Transverse colon (tissue), 4 donors: ENCODE data around the gene MAGEB10. TPM values are rescaled to one million over a fixed set of nuclear protein-coding genes. Genes with fewer than 3 reads are reported as not detected.

Experiments
- DNase-seq: peaks from one replicate; pipeline ENCODE4 v3.0.0-alpha.2; 2019
- H3K27ac ChIP-seq, 4 donors: fragments of 200-600 bp; sonication (generic); 2 replicates each; pipeline ENCODE4 v1.5.1; 2016 to 2018; ENCODE audit warnings: inconsistent platforms in 4 of 4
- H3K27me3 ChIP-seq: fragments of 200-600 bp; sonication (generic); 2 replicates; pipeline ENCODE4 v1.5.1; 2017; ENCODE audit warnings: inconsistent platforms
- H3K36me3 ChIP-seq, 4 donors: fragments of 200-600 bp; sonication (generic); 2 replicates each; pipeline ENCODE4 v1.5.1; 2017 to 2019; ENCODE audit warnings: inconsistent platforms in 4 of 4
- H3K4me1 ChIP-seq, 4 donors: fragments of 200-600 bp; sonication (generic); 2 replicates each; pipeline ENCODE4 v1.5.1; 2017 to 2020; ENCODE audit warnings: inconsistent platforms in 4 of 4
- H3K4me3 ChIP-seq, 4 donors: fragments of 200-600 bp; sonication (generic); 1 replicate in 1 of 4; 2 replicates in 3 of 4; pipeline versions ENCODE4 v1.5.1 to v1.6.1; 2017 to 2019; ENCODE audit warnings: inconsistent platforms in 4 of 4
- H3K9me3 ChIP-seq, 2 donors: fragments of 200-600 bp; sonication (generic); 2 replicates each; pipeline ENCODE4 v1.5.1; 2017 to 2019; ENCODE audit warnings: inconsistent platforms in 2 of 2
- EP300 ChIP-seq: sonication (generic); formaldehyde crosslinking; IDR thresholded peaks from one replicate; pipeline ENCODE4 v1.6.1; 2017; ENCODE audit warnings: antibody characterized with exemption, low read depth
- POLR2A ChIP-seq: fragments of 450-650 bp; IDR thresholded peaks from one replicate; pipeline ENCODE4 v1.6.1; 2016; ENCODE audit warnings: antibody characterized with exemption, mild to moderate bottlenecking, moderate library complexity
- POLR2AphosphoS5 ChIP-seq, 3 donors: sonication (generic); formaldehyde crosslinking; IDR thresholded peaks; one replicate each; pipeline ENCODE4 v1.6.1; 2016; ENCODE audit warnings: antibody characterized with exemption in 3 of 3
- WGBS, 2 donors: methylation state at CpG; one replicate each; pipeline ENCODE4 v1.1.5; 2018; ENCODE audit warnings: low coverage in 1 of 2; 5-methylcytosine and 5-hydroxymethylcytosine counted together
- in situ Hi-C, 4 donors: fragments of 200-750 bp; cut with MboI; loops; one replicate each; pipeline versions ENCODE4 v1.15.0 to v1.15.1; 2017; ENCODE audit warnings: low sequenced_read_pairs in 3 of 4, low pct_ligation_motif_present in 1 of 4, low pct_unique_long_range_greater_than_20kb in 1 of 4
- intact Hi-C: fragments of 100-400 bp; cut with DNase I; formaldehyde crosslinking; loops from one replicate; pipeline ENCODE4 v1.15.1; 2023; ENCODE audit warnings: low total_unique reads
- total RNA-seq, 4 donors: library from RNA; depleted of rRNA; stranded (reverse); fragments of >200 nt; gene quantifications; one replicate each; pipeline ENCODE4 v1.1.0, GENCODE V29; 2016
- TF ChIP-seq, protein P1 (sequence below), 5 experiments: fragments of 200-600 bp in 3 of 5; fragments of 450-650 bp in 2 of 5; sonication (generic) in 3 of 5; IDR thresholded peaks; 1 replicate in 2 of 5; 2 replicates in 3 of 5; pipeline ENCODE4 v1.5.1; 2016 to 2017; ENCODE audit warnings: antibody characterized with exemption in 5 of 5, inconsistent platforms in 3 of 5, mild to moderate bottlenecking in 2 of 5, moderate library complexity in 1 of 5

MAGEB10 gene
- total RNA-seq, 4 donors from 2014 or later, result not detected

DNA sequence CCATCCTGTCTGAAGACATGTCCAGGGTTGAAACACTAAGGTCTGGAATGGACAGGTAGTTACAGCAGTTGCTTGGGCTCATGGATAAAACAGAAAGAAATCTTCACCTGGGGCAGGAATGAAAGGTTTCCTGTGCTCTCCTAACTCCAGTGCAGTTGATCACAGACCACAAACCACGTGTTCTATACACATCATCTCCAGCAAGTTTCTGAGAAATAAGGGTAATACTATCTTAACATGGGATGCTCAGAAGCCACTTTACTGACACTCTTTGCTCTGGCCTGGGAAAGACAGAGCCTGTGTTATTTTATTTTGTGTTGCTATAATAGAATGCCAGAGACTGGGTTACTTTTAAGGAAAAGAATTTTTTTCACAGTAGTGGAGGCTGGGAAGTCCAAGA, 16.0 kb downstream of the MAGEB10 start:
- Histone ChIP-seq H3K4me3 (no peak overlapping the region), H3K27me3 (no peaks in the 10 kb centered on the region), H3K9me3 (no peaks in the 10 kb centered on the region), H3K4me1 (no peaks in the 10 kb centered on the region), H3K27ac (no peak overlapping the region), H3K36me3 (no peaks in the 10 kb centered on the region)
- TF ChIP-seq POLR2A (no peak), EP300 (no peak), POLR2AphosphoS5 (IDR thresholded peaks at IDR 0.05) (no peak)
- TF ChIP-seq, protein P1, sequence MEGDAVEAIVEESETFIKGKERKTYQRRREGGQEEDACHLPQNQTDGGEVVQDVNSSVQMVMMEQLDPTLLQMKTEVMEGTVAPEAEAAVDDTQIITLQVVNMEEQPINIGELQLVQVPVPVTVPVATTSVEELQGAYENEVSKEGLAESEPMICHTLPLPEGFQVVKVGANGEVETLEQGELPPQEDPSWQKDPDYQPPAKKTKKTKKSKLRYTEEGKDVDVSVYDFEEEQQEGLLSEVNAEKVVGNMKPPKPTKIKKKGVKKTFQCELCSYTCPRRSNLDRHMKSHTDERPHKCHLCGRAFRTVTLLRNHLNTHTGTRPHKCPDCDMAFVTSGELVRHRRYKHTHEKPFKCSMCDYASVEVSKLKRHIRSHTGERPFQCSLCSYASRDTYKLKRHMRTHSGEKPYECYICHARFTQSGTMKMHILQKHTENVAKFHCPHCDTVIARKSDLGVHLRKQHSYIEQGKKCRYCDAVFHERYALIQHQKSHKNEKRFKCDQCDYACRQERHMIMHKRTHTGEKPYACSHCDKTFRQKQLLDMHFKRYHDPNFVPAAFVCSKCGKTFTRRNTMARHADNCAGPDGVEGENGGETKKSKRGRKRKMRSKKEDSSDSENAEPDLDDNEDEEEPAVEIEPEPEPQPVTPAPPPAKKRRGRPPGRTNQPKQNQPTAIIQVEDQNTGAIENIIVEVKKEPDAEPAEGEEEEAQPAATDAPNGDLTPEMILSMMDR (IDR thresholded peaks at IDR 0.05), result no peak
- intact Hi-C loops, result no loop called here
- DNase-seq, result no peak
- in situ Hi-C loops, result no loop called here
- 37% methylated on average over 1 of the region's 1 CpG; no CpG with 5 or more reads in 1 of the 2 donors for WGBS, 2 donors

GRCh38 chrX:27838185-27838584, 30.4 kb downstream of the MAGEB10 start:
- H3K27ac ChIP-seq, result no peak overlapping the region
- no peak for DNase-seq
- H3K4me1 ChIP-seq, result no peaks in the 10 kb centered on the region
- no peaks in the 10 kb centered on the region for H3K27me3 ChIP-seq
- WGBS, 2 donors, result 56 to 67% methylated on average over 1 to 3 of the region's 3 CpGs
- in situ Hi-C loops (no loop called here), intact Hi-C loops (loop anchor here (10.0 kb wide), 1 partner anchor 57 kb away; no protein-coding TSS in a partner anchor)
- H3K4me3 ChIP-seq, result no peak overlapping the region
- H3K36me3 ChIP-seq, result no peaks in the 10 kb centered on the region
- no peaks in the 10 kb centered on the region for H3K9me3 ChIP-seq
- no peak for TF ChIP-seq POLR2A
- TF ChIP-seq, protein P1 (IDR thresholded peaks at IDR 0.05), result no peak
- no peak for TF ChIP-seq POLR2AphosphoS5 (IDR thresholded peaks at IDR 0.05)
- no peak for TF ChIP-seq EP300

DNA sequence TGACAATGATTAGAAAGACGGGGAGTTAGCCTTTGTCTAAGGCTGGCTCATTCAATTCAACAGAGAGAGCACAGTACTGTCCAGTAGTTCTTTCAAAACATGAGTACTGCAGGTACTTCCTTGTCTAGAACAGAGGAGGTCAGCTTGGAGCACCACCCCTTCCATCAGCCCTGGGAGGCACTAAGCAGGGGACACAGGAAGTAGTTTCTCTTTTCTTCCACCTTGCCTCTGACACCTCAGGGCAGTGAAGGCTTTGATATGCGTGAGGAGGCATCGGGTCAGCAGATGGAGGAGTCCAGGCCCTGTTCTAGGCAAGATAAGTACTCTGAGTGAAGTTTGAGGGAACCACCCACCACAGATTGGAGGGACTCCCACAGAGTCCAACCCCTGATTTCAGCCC, 33.1 kb downstream of the MAGEB10 start:
- no peaks in the 10 kb centered on the region for H3K36me3 ChIP-seq
- H3K27me3 ChIP-seq, result no peaks in the 10 kb centered on the region
- in situ Hi-C loops (no loop called here), intact Hi-C loops (no loop called here)
- no peak overlapping the region for H3K27ac ChIP-seq
- TF ChIP-seq POLR2A, result no peak
- TF ChIP-seq EP300, result no peak
- TF ChIP-seq, protein P1 (IDR thresholded peaks at IDR 0.05), result no peak
- TF ChIP-seq POLR2AphosphoS5 (IDR thresholded peaks at IDR 0.05), result no peak
- 71% methylated on average over 3 of the region's 3 CpGs; no CpG with 5 or more reads in 1 of the 2 donors for WGBS, 2 donors
- H3K4me1 ChIP-seq, result no peaks in the 10 kb centered on the region
- H3K9me3 ChIP-seq, result no peaks in the 10 kb centered on the region
- H3K4me3 ChIP-seq, result no peak overlapping the region
- DNase-seq, result no peak

DNA sequence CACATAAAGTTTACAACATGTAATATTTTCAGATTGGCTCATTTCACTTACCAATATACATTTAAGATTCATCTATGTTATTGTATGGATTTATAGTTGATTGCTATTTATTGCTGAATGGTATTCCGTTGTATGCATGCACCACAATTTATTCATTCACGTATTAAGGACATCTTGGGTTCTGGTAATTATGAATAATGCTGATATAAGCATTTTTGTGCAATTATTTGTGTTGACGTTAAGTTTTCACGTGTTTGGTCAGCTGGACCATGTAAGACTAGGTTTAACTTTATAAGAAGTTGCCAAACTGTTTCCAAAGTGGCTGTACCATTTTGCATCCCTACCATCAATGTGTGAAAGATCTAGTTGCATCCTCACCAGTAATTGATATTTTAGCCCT, 35.1 kb downstream of the MAGEB10 start:
- no peak for DNase-seq
- intact Hi-C loops (no loop called here), in situ Hi-C loops (no loop called here)
- Histone ChIP-seq H3K9me3 (no peaks in the 10 kb centered on the region), H3K36me3 (no peaks in the 10 kb centered on the region), H3K4me3 (no peak overlapping the region), H3K4me1 (no peaks in the 10 kb centered on the region), H3K27me3 (no peaks in the 10 kb centered on the region), H3K27ac (no peak overlapping the region)
- TF ChIP-seq, protein P1 (IDR thresholded peaks at IDR 0.05), result no peak
- TF ChIP-seq POLR2A, result no peak
- TF ChIP-seq EP300, result no peak
- TF ChIP-seq POLR2AphosphoS5 (IDR thresholded peaks at IDR 0.05), result no peak
- 61% methylated on average over 4 of the region's 4 CpGs; no CpG with 5 or more reads in 1 of the 2 donors for WGBS, 2 donors
